A673 (cell line): ENCODE measurements around the gene FBXW4.

Experiments used
- CTCF ChIP-seq: fragments of 300-800, 200-600 bp; sonication (generic); conservative IDR thresholded peaks from 2 replicates; pipeline ENCODE4 v1.5.1; 2017; ENCODE audit warnings: low read depth, mild to moderate bottlenecking, antibody characterized with exemption, low read length, moderate library complexity, mixed read lengths
- EZH2 ChIP-seq: fragments of 200-600 bp; sonication (generic); IDR thresholded peaks from 2 replicates; pipeline ENCODE4 v1.6.1; 2017; ENCODE audit warnings: borderline replicate concordance, low read depth, mild to moderate bottlenecking, mixed read lengths, antibody characterized with exemption, low read length; ENCODE audit not compliant: poor library complexity, severe bottlenecking

GRCh38 chr10:101726115-101726387, 31.1 kb upstream of the FBXW4 start:
- TF ChIP-seq CTCF (no peak), EZH2 (no peak)
